Mononuclear cell (primary cell): ENCODE data around the gene CBX5. TPM values are rescaled to one million over a fixed set of nuclear protein-coding genes. Genes with fewer than 3 reads are reported as not detected.
"Not testable (repeated sequence)": the region's sequence is repeated elsewhere in the genome, so short reads cannot be mapped to it uniquely, and the experiment has no call there.

Experiments used
- H3K27me3 ChIP-seq: 2 replicates; pipeline ENCODE4 v1.6.0; 2011; ENCODE audit warnings: low read length, control low read depth; ENCODE audit not compliant: insufficient read depth
- H3K4me1 ChIP-seq: 2 replicates; pipeline ENCODE4 v1.5.1; 2011; ENCODE audit warnings: mild to moderate bottlenecking, low read length, control low read depth; ENCODE audit not compliant: insufficient read depth
- H3K4me3 ChIP-seq: 2 replicates; pipeline ENCODE4 v1.5.1; 2011; ENCODE audit warnings: mild to moderate bottlenecking, low read length, moderate library complexity
- H3K9me3 ChIP-seq: 2 replicates; pipeline ENCODE4 v1.5.1; 2011; ENCODE audit warnings: low read depth, mild to moderate bottlenecking, control low read depth, low read length
- total RNA-seq: library from RNA; depleted of rRNA; stranded (reverse); fragments of >200 nt; gene quantifications from one replicate; pipeline ENCODE4 v1.2.3, GENCODE V29; 2012

Gene CBX5
- total RNA-seq, 1 donor: 16.0 TPM

DNA sequence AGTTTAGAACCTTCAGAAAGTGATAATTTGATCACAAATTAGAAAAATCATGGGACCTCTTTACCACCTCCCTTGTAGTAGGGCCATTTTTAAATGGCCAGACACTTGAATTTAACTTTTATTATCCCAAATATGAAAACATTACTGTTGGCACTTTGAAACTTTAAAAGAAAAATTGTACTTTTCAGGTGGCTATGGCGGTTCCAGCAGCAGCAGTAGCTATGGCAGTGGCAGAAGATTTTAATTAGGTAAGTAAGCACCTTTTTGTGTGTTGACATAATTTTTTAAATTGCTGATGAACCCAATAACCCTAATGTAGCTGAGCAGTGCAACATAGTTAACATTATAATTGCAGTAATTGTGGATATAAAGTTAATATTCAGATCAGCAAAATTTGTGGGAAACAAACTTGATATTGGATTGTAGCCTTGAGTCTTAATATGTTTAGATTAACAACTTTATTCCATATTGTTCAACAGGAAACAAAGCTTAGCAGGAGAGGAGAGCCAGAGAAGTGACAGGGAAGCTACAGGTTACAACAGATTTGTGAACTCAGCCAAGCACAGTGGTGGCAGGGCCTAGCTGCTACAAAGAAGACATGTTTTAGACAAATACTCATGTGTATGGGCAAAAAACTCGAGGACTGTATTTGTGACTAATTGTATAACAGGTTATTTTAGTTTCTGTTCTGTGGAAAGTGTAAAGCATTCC, 4.3 kb upstream of the CBX5 start:
- not testable (repeated sequence) for H3K9me3 ChIP-seq, H3K4me3 ChIP-seq, H3K27me3 ChIP-seq
- peaks cover 73% of the 10 kb centered on the region for H3K4me1 ChIP-seq

GRCh38 chr12:54282949-54283593, 3.1 kb upstream of the CBX5 start:
- Histone ChIP-seq H3K27me3 (no peaks in the 10 kb centered on the region), H3K4me1 (peaks cover 73% of the 10 kb centered on the region), H3K9me3 (no peaks in the 10 kb centered on the region), H3K4me3 (peak overlapping the region; percentile 15)

DNA sequence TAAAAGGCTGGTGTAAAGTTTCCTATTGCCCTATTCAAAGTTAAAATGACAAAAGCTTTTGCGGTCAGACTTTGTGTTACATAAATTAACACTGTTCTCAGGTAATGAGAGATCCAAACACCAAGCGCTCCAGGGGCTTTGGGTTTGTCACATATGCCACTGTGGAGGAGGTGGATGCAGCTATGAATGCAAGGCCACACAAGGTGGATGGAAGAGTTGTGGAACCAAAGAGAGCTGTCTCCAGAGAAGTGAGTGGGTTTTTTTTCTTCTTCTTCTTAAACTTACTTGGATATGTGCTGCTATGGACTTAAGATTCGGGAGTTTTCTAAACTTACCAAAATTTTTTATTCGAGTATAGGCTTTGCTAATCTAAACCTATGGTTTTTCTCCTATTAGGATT, 1.8 kb upstream of the CBX5 start:
- H3K9me3 ChIP-seq, H3K27me3 ChIP-seq: not testable (repeated sequence)
- peaks cover 80% of the 10 kb centered on the region for H3K4me1 ChIP-seq
- peak overlapping the region; percentile 75 for H3K4me3 ChIP-seq

GRCh38 chr12:54281261-54281638, 1.3 kb upstream of the CBX5 start:
- H3K27me3 ChIP-seq, H3K9me3 ChIP-seq: not testable (repeated sequence)
- Histone ChIP-seq H3K4me1 (peaks cover 76% of the 10 kb centered on the region), H3K4me3 (peak overlapping the region; percentile 75)

DNA sequence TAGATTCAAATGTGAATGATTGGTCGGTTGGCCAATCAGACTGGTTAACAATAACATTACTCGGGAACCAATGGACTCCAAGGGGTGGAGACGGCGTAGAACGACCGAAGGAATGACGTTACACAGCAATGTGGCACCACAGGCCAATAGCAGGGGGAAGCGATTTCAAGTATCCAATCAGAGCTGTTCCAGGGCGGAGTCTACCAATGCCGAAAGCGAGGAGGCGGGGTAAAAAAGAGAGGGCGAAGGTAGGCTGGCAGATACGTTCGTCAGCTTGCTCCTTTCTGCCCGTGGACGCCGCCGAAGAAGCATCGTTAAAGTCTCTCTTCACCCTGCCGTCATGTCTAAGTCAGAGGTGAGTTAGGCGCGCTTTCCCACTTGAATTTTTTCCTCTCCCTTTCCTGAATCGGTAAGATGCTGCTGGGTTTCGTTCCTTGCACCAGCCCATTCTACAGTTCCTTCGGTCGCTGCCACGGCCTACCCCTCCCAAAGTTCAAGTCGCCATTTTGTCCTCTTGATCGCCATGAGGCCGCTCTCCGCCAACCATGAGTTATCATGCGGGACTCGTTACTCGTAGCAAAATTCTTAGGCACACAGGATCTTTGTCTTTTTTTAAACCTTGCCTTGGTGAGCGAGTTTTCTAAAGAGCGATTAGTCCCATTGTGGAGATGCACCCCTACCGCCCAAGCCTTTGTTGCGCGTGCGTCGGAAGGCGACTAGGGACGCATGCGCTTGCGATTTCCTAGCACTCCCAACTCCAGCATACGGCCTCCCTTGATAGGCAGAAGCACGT, 742 bp upstream of the CBX5 start, which contains the start of gene HNRNPA1:
Gene HNRNPA1, plus strand, starts transcription at position 259 of the 793 bp plus-strand sequence. Its CDS starts 82 bp downstream, at position 341.
- peaks cover 70% of the 10 kb centered on the region for H3K4me1 ChIP-seq
- peak within 1 kb of the TSS; percentile 75 for H3K4me3 ChIP-seq
- no peaks in the 10 kb centered on the region for H3K9me3 ChIP-seq

GRCh38 chr12:54279227-54279631, 693 bp downstream of the CBX5 start:
- Histone ChIP-seq H3K27me3 (no peaks in the 10 kb centered on the region), H3K4me1 (peaks cover 58% of the 10 kb centered on the region), H3K9me3 (no peaks in the 10 kb centered on the region), H3K4me3 (peak overlapping the region; percentile 75)

More for the DNA sequence above, 742 bp upstream of the CBX5 start, which contains the start of gene HNRNPA1:
- no peaks in the 10 kb centered on the region for H3K27me3 ChIP-seq

DNA sequence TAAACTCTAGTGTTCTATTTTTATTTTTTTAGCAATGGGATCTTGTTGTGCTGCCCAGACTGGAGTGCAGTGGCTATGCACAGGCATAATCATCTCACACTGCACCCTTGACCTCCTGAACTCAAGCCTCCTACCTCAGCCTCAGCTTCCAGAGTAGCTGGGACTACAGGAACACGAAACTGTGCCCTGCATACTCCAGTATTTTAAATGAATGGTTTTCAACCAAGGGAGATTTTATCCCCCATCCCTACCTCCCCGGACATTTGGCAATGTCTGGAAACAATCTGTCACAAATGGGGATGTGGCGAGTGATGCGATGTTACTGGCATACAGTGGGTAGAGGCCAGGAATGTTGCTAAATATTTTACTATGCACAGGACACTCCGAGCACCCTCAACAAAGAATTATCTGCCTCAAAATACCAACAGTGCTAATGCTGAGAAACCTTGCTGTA, 2.1 kb downstream of the CBX5 start:
- H3K27me3 ChIP-seq: no peaks in the 10 kb centered on the region
- peaks cover 45% of the 10 kb centered on the region for H3K4me1 ChIP-seq
- no peak overlapping the region for H3K4me3 ChIP-seq
- H3K9me3 ChIP-seq: no peaks in the 10 kb centered on the region

GRCh38 chr12:54276368-54276767, 3.6 kb downstream of the CBX5 start:
- H3K9me3 ChIP-seq: no peaks in the 10 kb centered on the region
- H3K4me3 ChIP-seq: no peak overlapping the region
- no peaks in the 10 kb centered on the region for H3K27me3 ChIP-seq
- peaks cover 30% of the 10 kb centered on the region for H3K4me1 ChIP-seq

- no peaks in the 10 kb centered on the region for H3K27me3 ChIP-seq
- no peaks in the 10 kb centered on the region for H3K9me3 ChIP-seq
- H3K4me1 ChIP-seq: peaks cover 22% of the 10 kb centered on the region
- no peak overlapping the region for H3K4me3 ChIP-seq
Measured at GRCh38 chr12:54273981-54274380, 5.9 kb downstream of the CBX5 start.

GRCh38 chr12:54272214-54272613, 7.7 kb downstream of the CBX5 start:
- Histone ChIP-seq H3K4me1 (peaks cover 5% of the 10 kb centered on the region), H3K9me3 (no peaks in the 10 kb centered on the region), H3K4me3 (no peak overlapping the region), H3K27me3 (no peaks in the 10 kb centered on the region)

DNA sequence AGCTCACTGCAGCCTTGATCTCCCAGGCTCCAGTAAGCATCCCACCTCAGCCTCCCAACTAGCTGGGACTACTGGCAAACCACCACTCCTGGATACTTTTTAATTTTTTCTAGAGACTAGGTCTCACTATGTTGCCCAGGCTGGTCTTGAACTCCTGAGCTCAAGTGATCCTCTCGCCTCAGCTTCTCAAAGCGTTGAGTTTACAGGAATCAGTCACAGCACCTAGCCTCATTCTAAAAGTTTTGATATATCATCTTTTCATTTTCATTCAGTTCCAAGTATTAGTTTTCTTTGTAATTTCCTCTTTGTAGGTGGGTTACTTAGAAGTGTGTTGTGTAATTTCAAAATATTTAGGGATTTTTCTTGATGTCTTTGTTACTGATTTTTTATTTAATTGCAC, 9.6 kb downstream of the CBX5 start:
- Histone ChIP-seq H3K27me3 (no peaks in the 10 kb centered on the region), H3K4me3 (no peak overlapping the region), H3K9me3 (no peaks in the 10 kb centered on the region), H3K4me1 (no peaks in the 10 kb centered on the region)

- H3K9me3 ChIP-seq: no peaks in the 10 kb centered on the region
- H3K4me3 ChIP-seq: no peak overlapping the region
- H3K4me1 ChIP-seq: peaks cover 9% of the 10 kb centered on the region
- H3K27me3 ChIP-seq: no peaks in the 10 kb centered on the region
Measured at GRCh38 chr12:54266852-54267251, 13.1 kb downstream of the CBX5 start.

GRCh38 chr12:54265364-54265812, 14.5 kb downstream of the CBX5 start:
- Histone ChIP-seq H3K4me3 (no peak overlapping the region), H3K27me3 (no peaks in the 10 kb centered on the region), H3K9me3 (no peaks in the 10 kb centered on the region), H3K4me1 (peaks cover 17% of the 10 kb centered on the region)

GRCh38 chr12:54262403-54262925, 17.5 kb downstream of the CBX5 start:
- Histone ChIP-seq H3K4me3 (no peak overlapping the region), H3K9me3 (no peaks in the 10 kb centered on the region)

More at GRCh38 chr12:54262403-54262925, 17.5 kb downstream of the CBX5 start:
- H3K27me3 ChIP-seq: no peaks in the 10 kb centered on the region
- H3K4me1 ChIP-seq: peaks cover 32% of the 10 kb centered on the region
